SK-N-SH treated with all-trans-retinoic acid at 6 μM for 48 hours (cell line): ENCODE measurements around the gene TCFL5.

ENCODE experiments used
- ATAC-seq: fragments of 200-7000 bp; cut with Tn5 transposase; 3 replicates; pipeline ENCODE4 v1.9.1; 2020; ENCODE audit warnings: mild to moderate bottlenecking, moderate library complexity
- ARNTL ChIP-seq: fragments of 450-650 bp; formaldehyde crosslinking; IDR thresholded peaks from 2 replicates; pipeline ENCODE4 v1.5.0; 2020; ENCODE audit warnings: low read depth, mild to moderate bottlenecking, moderate library complexity, borderline replicate concordance
- BACH2 ChIP-seq: fragments of 250-450 bp; sonication (Bioruptor Pico); IDR thresholded peaks from 2 replicates; pipeline ENCODE4 v1.9.0; 2021; ENCODE audit warnings: mild to moderate bottlenecking, borderline replicate concordance
- CREB5 ChIP-seq: fragments of 250-450 bp; sonication (Bioruptor Pico); IDR thresholded peaks from 2 replicates; pipeline ENCODE4 v1.5.1; 2020; ENCODE audit warnings: low read depth, mild to moderate bottlenecking, moderate library complexity
- CSDC2 ChIP-seq: fragments of 250-450 bp; sonication (Bioruptor Pico); IDR thresholded peaks from 2 replicates; pipeline ENCODE4 v1.5.0; 2020; ENCODE audit warnings: mild to moderate bottlenecking, moderate library complexity
- ESRRG ChIP-seq: fragments of 250-450 bp; sonication (Bioruptor Pico); IDR thresholded peaks from 2 replicates; pipeline ENCODE4 v1.6.1; 2021; ENCODE audit warnings: mild to moderate bottlenecking
- GLIS3 ChIP-seq: fragments of 250-450 bp; sonication (Bioruptor Pico); IDR thresholded peaks from 2 replicates; pipeline ENCODE4 v1.5.0; 2020; ENCODE audit warnings: mild to moderate bottlenecking, moderate library complexity
- ISL1 ChIP-seq: fragments of 250-450 bp; sonication (Bioruptor Pico); IDR thresholded peaks from 2 replicates; pipeline ENCODE4 v2.1.2; 2022; ENCODE audit warnings: mild to moderate bottlenecking, moderate library complexity
- OSR1 ChIP-seq: fragments of 250-450 bp; sonication (Bioruptor Pico); IDR thresholded peaks from 2 replicates; pipeline ENCODE4 v1.8.0; 2022; ENCODE audit warnings: moderate library complexity, mild to moderate bottlenecking, inconsistent platforms
- PATZ1 ChIP-seq: fragments of 250-450 bp; sonication (Bioruptor Pico); IDR thresholded peaks from 2 replicates; pipeline ENCODE4 v1.8.0; 2020; ENCODE audit warnings: mild to moderate bottlenecking, moderate library complexity, borderline replicate concordance
- POU6F1 ChIP-seq: fragments of 250-450 bp; sonication (Bioruptor Pico); IDR thresholded peaks from 2 replicates; pipeline ENCODE4 v1.8.0; 2021; ENCODE audit warnings: low read depth, mild to moderate bottlenecking, moderate library complexity, borderline replicate concordance
- RARB ChIP-seq: fragments of 250-450 bp; sonication (Bioruptor Pico); IDR thresholded peaks from 2 replicates; pipeline ENCODE4 v1.8.0; 2021; ENCODE audit warnings: mild to moderate bottlenecking, moderate library complexity
- SNAI2 ChIP-seq: fragments of 250-450 bp; sonication (Bioruptor Pico); IDR thresholded peaks from 2 replicates; pipeline ENCODE4 v1.5.0; 2020; ENCODE audit warnings: mild to moderate bottlenecking, moderate library complexity
- TCF4 ChIP-seq: fragments of 250-450 bp; sonication (Bioruptor Pico); IDR thresholded peaks from 2 replicates; pipeline ENCODE4 v1.8.0; 2021; ENCODE audit warnings: mild to moderate bottlenecking, moderate library complexity, borderline replicate concordance
- TOX ChIP-seq: fragments of 250-450 bp; sonication (Bioruptor Pico); IDR thresholded peaks from 2 replicates; pipeline ENCODE4 v1.8.0; 2021; ENCODE audit warnings: mild to moderate bottlenecking, moderate library complexity, borderline replicate concordance
- TSHZ2 ChIP-seq: fragments of 250-450 bp; sonication (Bioruptor Pico); IDR thresholded peaks from 2 replicates; pipeline ENCODE4 v1.5.0; 2020; ENCODE audit warnings: mild to moderate bottlenecking, moderate library complexity
- ZC3H10 ChIP-seq: fragments of 250-450 bp; sonication (Bioruptor Pico); IDR thresholded peaks from 2 replicates; pipeline ENCODE4 v1.5.1; 2021; ENCODE audit warnings: mild to moderate bottlenecking, moderate library complexity
- ZFP3 ChIP-seq: fragments of 250-450 bp; sonication (Bioruptor Pico); IDR thresholded peaks from 2 replicates; pipeline ENCODE4 v1.5.0; 2020; ENCODE audit warnings: mild to moderate bottlenecking, moderate library complexity
- ZFP30 ChIP-seq: fragments of 450-650 bp; formaldehyde crosslinking; IDR thresholded peaks from 2 replicates; pipeline ENCODE4 v1.5.0; 2022; ENCODE audit warnings: mild to moderate bottlenecking, moderate library complexity
- ZNF8 ChIP-seq: fragments of 450-650 bp; formaldehyde crosslinking; IDR thresholded peaks from 2 replicates; pipeline ENCODE4 v1.5.0; 2020; ENCODE audit warnings: mild to moderate bottlenecking, moderate library complexity

The TCFL5 gene

GRCh38 chr20:62900692-62901584, 39.3 kb upstream of the TCFL5 start:
- ATAC-seq, result peak; percentile 24
- TF ChIP-seq OSR1 (CRISPR knock-in tag) (no peak), ZC3H10 (CRISPR knock-in tag) (no peak), RARB (no peak), TCF4 (CRISPR knock-in tag) (no peak), TOX (CRISPR knock-in tag) (no peak), POU6F1 (no peak), ZFP3 (no peak), GLIS3 (CRISPR knock-in tag) (no peak), TSHZ2 (CRISPR knock-in tag) (no peak), CREB5 (CRISPR knock-in tag) (no peak)
- TF ChIP-seq, all 23 proteins: peak for 0

- TF ChIP-seq ZFP3 (peak; percentile 91), PATZ1 (CRISPR knock-in tag) (peak; percentile 61; the same call in 1 of the 2 replicates), ZNF8 (CRISPR knock-in tag) (no peak), ARNTL (CRISPR knock-in tag) (no peak), BACH2 (CRISPR knock-in tag) (no peak), GLIS3 (CRISPR knock-in tag) (no peak), TOX (CRISPR knock-in tag) (no peak), CSDC2 (CRISPR knock-in tag) (no peak), ZFP30 (CRISPR knock-in tag) (no peak)
- TF ChIP-seq, all 23 proteins: peak for 2
- ATAC-seq, result peak; percentile 94
Observed at GRCh38 chr20:62900052-62900691, 38.5 kb upstream of the TCFL5 start.

GRCh38 chr20:62899633-62900051, 38.0 kb upstream of the TCFL5 start:
- ATAC-seq, result no peak
- TF ChIP-seq CSDC2 (CRISPR knock-in tag) (no peak), ZFP30 (CRISPR knock-in tag) (no peak), ZC3H10 (CRISPR knock-in tag) (no peak), BACH2 (CRISPR knock-in tag) (no peak), GLIS3 (CRISPR knock-in tag) (no peak), CREB5 (CRISPR knock-in tag) (no peak), RARB (no peak), OSR1 (CRISPR knock-in tag) (no peak), ARNTL (CRISPR knock-in tag) (no peak), ZFP3 (no peak), ZNF8 (CRISPR knock-in tag) (no peak), TOX (CRISPR knock-in tag) (no peak), ESRRG (CRISPR knock-in tag) (no peak), TSHZ2 (CRISPR knock-in tag) (no peak), POU6F1 (no peak), SNAI2 (CRISPR knock-in tag) (no peak), ISL1 (CRISPR knock-in tag) (no peak)
